MM.1S (cell line): ENCODE data around the gene SLC4A1AP.

Source experiments
- DNase-seq: peaks from one replicate; pipeline ENCODE4 v3.0.0-alpha.2; 2015
- H2AFZ ChIP-seq: fragments of 300-600 bp; sonication (generic); 2 replicates; pipeline ENCODE4 v1.6.0; 2016; ENCODE audit warnings: antibody characterized with exemption, low read length
- H3F3A ChIP-seq: fragments of 300-600 bp; sonication (generic); 2 replicates; pipeline ENCODE4 v1.6.1; 2016; ENCODE audit warnings: mild to moderate bottlenecking, antibody characterized with exemption, low read length, moderate library complexity, mixed read lengths; ENCODE audit not compliant: insufficient read depth
- H3K27ac ChIP-seq: fragments of 300-600 bp; sonication (generic); 2 replicates; pipeline ENCODE4 v1.5.1; 2016; ENCODE audit warnings: mild to moderate bottlenecking, low read length
- H3K27me3 ChIP-seq: fragments of 300-600 bp; sonication (generic); replicated peaks from 2 replicates; pipeline ENCODE4 v1.6.0; 2016; ENCODE audit warnings: low read length; ENCODE audit not compliant: insufficient read depth
- H3K36me3 ChIP-seq: fragments of 300-600 bp; sonication (generic); replicated peaks from 2 replicates; pipeline ENCODE4 v1.6.1; 2016; ENCODE audit warnings: mild to moderate bottlenecking, low read length, mixed read lengths; ENCODE audit not compliant: insufficient read depth
- H3K4me1 ChIP-seq: fragments of 300-600 bp; sonication (generic); 2 replicates; pipeline ENCODE4 v1.6.1; 2016; ENCODE audit warnings: low read length, mixed read lengths
- H3K4me2 ChIP-seq: fragments of 300-600 bp; sonication (generic); 2 replicates; pipeline ENCODE4 v1.6.0; 2016; ENCODE audit warnings: low read depth, low read length
- H3K4me3 ChIP-seq: fragments of 300-600 bp; sonication (generic); 2 replicates; pipeline ENCODE4 v1.5.1; 2016; ENCODE audit warnings: low read length, mixed read lengths
- H3K79me2 ChIP-seq: fragments of 300-600 bp; sonication (generic); 2 replicates; pipeline ENCODE4 v1.6.1; 2016; ENCODE audit warnings: mixed run types, low read length, mixed read lengths
- H3K9ac ChIP-seq: fragments of 300-600 bp; sonication (generic); 2 replicates; pipeline ENCODE4 v1.6.1; 2016; ENCODE audit warnings: low read length, mixed read lengths
- H3K9me2 ChIP-seq: fragments of 300-600 bp; sonication (generic); replicated peaks from 2 replicates; pipeline ENCODE4 v1.6.1; 2016; ENCODE audit warnings: mild to moderate bottlenecking, low read length, mixed read lengths; ENCODE audit not compliant: insufficient read depth
- H3K9me3 ChIP-seq: fragments of 300-600 bp; sonication (generic); replicated peaks from 2 replicates; pipeline ENCODE4 v1.6.1; 2016; ENCODE audit warnings: mild to moderate bottlenecking, low read length, mixed read lengths; ENCODE audit not compliant: insufficient read depth
- H4K20me1 ChIP-seq: fragments of 300-600 bp; sonication (generic); 2 replicates; pipeline ENCODE4 v1.6.1; 2016; ENCODE audit warnings: mild to moderate bottlenecking, low read length, moderate library complexity, mixed read lengths; ENCODE audit not compliant: insufficient read depth
- EZH2 ChIP-seq: fragments of 300-600 bp; sonication (generic); optimal IDR thresholded peaks from 2 replicates; pipeline ENCODE3; 2017; ENCODE audit warnings: low read depth, mild to moderate bottlenecking, antibody characterized with exemption, low read length, mixed read lengths
- EZH2phosphoT487 ChIP-seq: fragments of 300-600 bp; sonication (generic); IDR thresholded peaks from 2 replicates; pipeline ENCODE4 v1.6.1; 2018; ENCODE audit warnings: antibody characterized with exemption, low read length
- TF ChIP-seq, protein P1 (sequence below): fragments of 300-600 bp; sonication (generic); IDR thresholded peaks from 2 replicates; pipeline ENCODE4 v1.5.1; 2016; ENCODE audit warnings: antibody characterized with exemption, low read length, mixed read lengths

SLC4A1AP gene

DNA sequence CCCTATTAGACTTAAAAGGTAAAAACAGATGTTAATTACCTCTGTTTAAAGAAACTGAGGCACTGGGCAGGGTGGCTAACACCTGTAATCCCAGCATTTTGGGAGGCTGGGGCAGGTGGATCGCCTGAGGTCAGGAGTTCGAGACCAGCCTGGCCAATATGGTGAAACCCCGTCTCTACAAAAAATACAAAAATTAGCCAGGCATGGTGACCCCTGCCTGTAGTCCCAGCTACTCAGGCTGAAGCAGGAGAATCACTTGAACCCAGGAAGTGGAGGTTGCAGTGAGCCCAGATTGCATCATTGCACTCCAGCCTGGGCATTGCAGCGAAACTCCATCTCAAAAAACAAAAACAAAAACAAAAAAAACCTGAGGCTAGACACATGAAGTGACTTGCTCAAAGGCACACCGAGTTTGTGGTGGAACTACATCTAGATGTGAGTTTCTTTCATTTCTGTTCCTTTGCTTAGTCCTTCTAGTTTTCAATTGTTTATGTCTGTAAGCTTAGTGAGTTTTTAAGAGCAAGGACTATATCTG is 40.7 kb downstream of the SLC4A1AP start:
- Histone ChIP-seq H3K4me3 (no peak overlapping the region), H3K9me2 (no peaks in the 10 kb centered on the region), H3K79me2 (no peaks in the 10 kb centered on the region), H3K9ac (no peak overlapping the region), H3K36me3 (no peaks in the 10 kb centered on the region), H4K20me1 (no peaks in the 10 kb centered on the region), H3K27ac (no peak overlapping the region), H3F3A (no peaks in the 10 kb centered on the region), H3K27me3 (no peaks in the 10 kb centered on the region), H3K4me2 (no peak overlapping the region), H2AFZ (no peak overlapping the region), H3K4me1 (no peaks in the 10 kb centered on the region), H3K9me3 (no peaks in the 10 kb centered on the region)
- DNase-seq, result no peak
- TF ChIP-seq EZH2phosphoT487, result no peak
- no peak for TF ChIP-seq EZH2
- TF ChIP-seq, protein P1, sequence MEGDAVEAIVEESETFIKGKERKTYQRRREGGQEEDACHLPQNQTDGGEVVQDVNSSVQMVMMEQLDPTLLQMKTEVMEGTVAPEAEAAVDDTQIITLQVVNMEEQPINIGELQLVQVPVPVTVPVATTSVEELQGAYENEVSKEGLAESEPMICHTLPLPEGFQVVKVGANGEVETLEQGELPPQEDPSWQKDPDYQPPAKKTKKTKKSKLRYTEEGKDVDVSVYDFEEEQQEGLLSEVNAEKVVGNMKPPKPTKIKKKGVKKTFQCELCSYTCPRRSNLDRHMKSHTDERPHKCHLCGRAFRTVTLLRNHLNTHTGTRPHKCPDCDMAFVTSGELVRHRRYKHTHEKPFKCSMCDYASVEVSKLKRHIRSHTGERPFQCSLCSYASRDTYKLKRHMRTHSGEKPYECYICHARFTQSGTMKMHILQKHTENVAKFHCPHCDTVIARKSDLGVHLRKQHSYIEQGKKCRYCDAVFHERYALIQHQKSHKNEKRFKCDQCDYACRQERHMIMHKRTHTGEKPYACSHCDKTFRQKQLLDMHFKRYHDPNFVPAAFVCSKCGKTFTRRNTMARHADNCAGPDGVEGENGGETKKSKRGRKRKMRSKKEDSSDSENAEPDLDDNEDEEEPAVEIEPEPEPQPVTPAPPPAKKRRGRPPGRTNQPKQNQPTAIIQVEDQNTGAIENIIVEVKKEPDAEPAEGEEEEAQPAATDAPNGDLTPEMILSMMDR, result no peak

- Histone ChIP-seq H4K20me1 (no peaks in the 10 kb centered on the region), H3K4me3 (no peak overlapping the region), H3K79me2 (no peaks in the 10 kb centered on the region), H3K36me3 (no peaks in the 10 kb centered on the region), H3K4me2 (no peak overlapping the region), H3K9ac (no peak overlapping the region), H3K9me3 (no peaks in the 10 kb centered on the region), H3K4me1 (no peaks in the 10 kb centered on the region), H2AFZ (no peak overlapping the region), H3K27me3 (no peaks in the 10 kb centered on the region), H3F3A (no peaks in the 10 kb centered on the region), H3K9me2 (no peaks in the 10 kb centered on the region), H3K27ac (no peak overlapping the region)
- DNase-seq, result no peak
- TF ChIP-seq EZH2 (no peak), EZH2phosphoT487 (no peak)
- TF ChIP-seq, protein P1, result no peak
These were observed 42.3 kb downstream of the SLC4A1AP start for GRCh38 chr2:27705851-27706622.

DNA sequence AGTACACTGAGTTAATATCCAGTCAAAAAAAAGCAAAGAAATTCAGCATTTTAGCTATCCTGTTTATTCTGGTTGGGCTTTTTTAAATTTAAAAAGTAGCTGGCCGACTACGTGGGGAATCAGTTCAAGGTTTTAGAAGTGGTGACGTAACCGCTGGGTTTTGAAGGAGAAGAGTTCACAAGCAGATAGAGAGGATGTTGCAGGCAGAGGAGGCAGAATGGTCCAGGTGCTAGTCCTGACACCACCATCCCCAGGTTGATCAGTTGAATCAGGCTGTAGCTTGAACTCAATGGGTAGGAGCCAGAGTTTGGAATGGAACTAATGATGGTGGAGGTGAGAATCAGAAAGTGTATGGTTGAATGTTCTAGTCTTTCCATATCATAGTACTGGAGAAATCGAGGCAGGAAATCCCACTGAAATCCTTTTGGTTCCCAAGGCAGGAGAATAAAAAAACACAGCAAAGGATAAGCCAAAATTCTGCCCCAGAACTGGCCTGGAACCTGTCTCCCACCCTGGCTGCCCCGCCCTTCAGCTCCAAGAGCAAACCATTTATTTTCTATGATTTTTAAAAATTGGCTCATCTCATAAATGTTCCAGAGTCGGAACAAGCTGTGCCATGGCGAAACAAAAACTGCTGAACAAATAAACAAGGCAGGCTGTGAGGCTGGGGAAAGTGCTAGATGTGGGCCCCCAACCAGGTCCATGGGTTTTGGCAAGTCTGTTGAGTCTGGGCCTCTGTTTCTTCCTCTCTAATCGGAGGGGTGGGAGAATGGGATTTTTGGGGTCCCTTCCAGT is 44.0 kb downstream of the SLC4A1AP start:
- Histone ChIP-seq H3K9me2 (no peaks in the 10 kb centered on the region), H3K4me1 (no peaks in the 10 kb centered on the region), H3K79me2 (no peaks in the 10 kb centered on the region), H3K4me3 (no peak overlapping the region), H2AFZ (no peak overlapping the region), H3K27ac (no peak overlapping the region), H3K9me3 (no peaks in the 10 kb centered on the region), H3K36me3 (no peaks in the 10 kb centered on the region), H3K9ac (no peak overlapping the region), H3K4me2 (no peak overlapping the region), H3K27me3 (no peaks in the 10 kb centered on the region), H3F3A (no peaks in the 10 kb centered on the region), H4K20me1 (no peaks in the 10 kb centered on the region)
- DNase-seq, result no peak
- TF ChIP-seq EZH2phosphoT487, result no peak
- TF ChIP-seq EZH2, result no peak
- TF ChIP-seq, protein P1, result no peak
